HepG2 (cell line): ENCODE measurements around the gene ETS1.

Source experiments
- CENPX ChIP-seq: sonication (generic); formaldehyde crosslinking; IDR thresholded peaks from 2 replicates; pipeline ENCODE4 v1.9.0; 2021; ENCODE audit warnings: mild to moderate bottlenecking, missing genetic modification reagents, moderate library complexity
- CTCF ChIP-seq: sonication (generic); formaldehyde crosslinking; IDR thresholded peaks from 2 replicates; pipeline ENCODE4 v1.5.0; 2020; ENCODE audit warnings: mild to moderate bottlenecking, missing genetic modification reagents, moderate library complexity
- EZH2 ChIP-seq: conservative IDR thresholded peaks from 2 replicates; pipeline ENCODE4 v1.6.1; 2012; ENCODE audit warnings: mild to moderate bottlenecking, low read depth, low read length, moderate library complexity
- HDAC6 ChIP-seq: fragments of 200-600 bp; sonication (generic); IDR thresholded peaks from 2 replicates; pipeline ENCODE4 v1.7.0; 2017; ENCODE audit warnings: mild to moderate bottlenecking, antibody characterized with exemption, low read length, low read depth
- MAX ChIP-seq: IDR thresholded peaks from 2 replicates; pipeline ENCODE4 v1.6.1; 2012; ENCODE audit warnings: inconsistent platforms
- NKX3-1 ChIP-seq: sonication (generic); formaldehyde crosslinking; IDR thresholded peaks from 2 replicates; pipeline ENCODE4 v1.5.0; 2020; ENCODE audit warnings: missing genetic modification reagents
- ZNF431 ChIP-seq: sonication (generic); formaldehyde crosslinking; IDR thresholded peaks from 2 replicates; pipeline ENCODE4 v1.9.0; 2022; ENCODE audit warnings: missing genetic modification reagents, low read depth, mild to moderate bottlenecking, borderline replicate concordance
- ZNF619 ChIP-seq: sonication (generic); formaldehyde crosslinking; IDR thresholded peaks from 2 replicates; pipeline ENCODE4 v1.4.0; 2020; ENCODE audit warnings: mild to moderate bottlenecking, missing genetic modification reagents

- TF ChIP-seq CENPX, result no peak
- no peak for TF ChIP-seq CTCF (CRISPR knock-in tag)
- TF ChIP-seq MAX, result no peak
- no peak for TF ChIP-seq ZNF431 (CRISPR knock-in tag)
- TF ChIP-seq EZH2, result no peak
- no peak for TF ChIP-seq ZNF619
- TF ChIP-seq NKX3-1 (CRISPR knock-in tag), result no peak
- no peak for TF ChIP-seq HDAC6
These were observed 81.8 kb downstream of the ETS1 start for GRCh38 chr11:128505449-128506065.
